SHP77 (cell line): Measurements from ENCODE around the gene NCAN.

Experiments
- DNase-seq, 2 experiments: peaks; one replicate each; lab custom pipeline; 2025; lab: John Stamatoyannopoulos, UW

The NCAN gene

DNA sequence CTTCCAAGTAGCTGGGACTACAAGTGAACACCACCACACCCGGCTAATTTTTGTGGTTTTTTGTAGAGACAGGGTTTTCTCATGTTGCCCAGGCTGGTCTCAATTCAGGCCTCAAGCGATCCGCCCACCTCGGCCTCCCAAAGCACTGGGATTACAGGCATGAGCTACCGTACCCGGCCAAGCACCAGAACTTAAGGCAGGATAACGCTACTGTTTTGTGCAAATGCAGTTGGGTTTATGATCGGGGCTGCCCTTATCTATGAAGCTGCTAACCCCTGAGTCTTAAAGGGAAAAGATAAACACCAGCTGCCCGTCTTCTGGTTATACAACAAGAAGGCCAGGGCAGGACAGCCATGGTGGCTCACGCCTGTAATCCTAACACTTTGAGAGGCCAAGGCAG, 73.9 kb downstream of the NCAN start:
- DNase-seq: no peak

DNA sequence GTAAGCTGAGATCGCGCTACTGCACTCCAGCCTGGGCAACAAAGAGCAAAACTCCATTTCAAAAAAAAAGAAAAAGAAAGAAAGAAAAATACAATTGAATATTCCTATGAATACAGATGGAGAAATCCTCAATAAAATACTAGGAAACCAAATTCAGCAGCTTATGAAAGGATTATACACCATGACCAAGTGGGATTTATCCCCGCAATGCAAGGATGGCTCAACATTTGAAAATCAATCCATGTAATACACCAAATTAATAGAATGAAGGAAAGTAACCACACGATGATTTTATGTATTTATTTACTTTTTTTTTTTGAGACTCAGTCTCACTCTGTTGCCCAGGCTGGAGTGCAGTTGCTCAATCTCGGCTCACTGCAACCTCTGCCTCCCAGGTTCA, 80.8 kb downstream of the NCAN start:
- DNase-seq: no peak

DNA sequence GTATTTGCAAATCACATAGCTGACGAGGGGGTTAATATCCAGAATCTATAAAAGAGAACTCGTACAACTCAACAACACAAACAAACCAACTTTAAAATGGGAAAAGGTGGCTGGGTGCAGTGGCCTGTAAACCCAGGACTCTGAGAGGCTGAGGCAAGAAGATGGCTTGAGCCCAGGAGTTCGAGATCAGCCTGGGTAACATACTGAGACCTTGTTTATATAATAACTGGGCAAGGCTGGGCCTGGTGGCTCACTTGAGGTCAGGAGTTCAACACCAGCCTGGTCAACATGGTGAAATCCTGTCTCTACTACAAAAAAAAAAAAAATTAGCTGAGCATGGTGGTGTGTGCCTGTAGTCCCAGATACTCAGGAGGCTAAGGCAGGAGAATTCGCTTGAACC, 83.2 kb downstream of the NCAN start:
- DNase-seq: no peak

DNA sequence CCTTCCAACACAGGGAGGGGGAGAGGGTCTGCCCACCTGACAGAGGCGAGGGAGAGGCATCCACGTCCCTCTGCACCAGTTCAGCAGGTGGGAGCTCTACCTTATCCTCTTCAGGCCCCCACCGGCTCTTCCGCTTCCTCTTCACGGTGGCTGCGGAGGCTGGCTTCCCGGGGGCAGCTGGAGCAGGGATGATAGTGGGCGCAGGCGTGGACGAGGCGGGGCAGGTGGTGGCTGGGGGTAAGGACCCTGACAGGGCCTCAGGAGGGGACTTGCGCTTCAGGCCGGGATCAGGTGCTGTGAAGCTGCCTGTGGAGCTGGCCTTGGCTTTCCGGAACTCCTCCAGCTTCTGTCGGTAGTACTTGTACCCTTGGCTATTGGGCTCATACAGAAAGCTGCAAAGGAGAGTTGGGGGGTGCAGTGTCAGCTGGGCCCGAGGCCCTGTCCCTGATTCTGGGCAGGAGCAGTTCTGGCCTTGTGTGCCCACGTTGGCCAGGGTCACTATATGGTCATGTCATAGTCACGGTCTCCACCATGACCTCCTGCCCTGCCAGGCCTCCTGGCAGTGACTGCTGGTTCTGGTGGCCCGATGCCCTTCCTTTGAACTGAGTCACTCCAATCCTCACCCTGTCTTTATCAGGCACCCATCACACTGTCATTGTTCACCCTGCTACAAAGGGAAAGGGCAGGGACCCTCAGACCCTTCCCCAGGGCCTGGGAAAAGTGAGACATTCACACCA, 85.4 kb downstream of the NCAN start:
- DNase-seq: no peak

DNA sequence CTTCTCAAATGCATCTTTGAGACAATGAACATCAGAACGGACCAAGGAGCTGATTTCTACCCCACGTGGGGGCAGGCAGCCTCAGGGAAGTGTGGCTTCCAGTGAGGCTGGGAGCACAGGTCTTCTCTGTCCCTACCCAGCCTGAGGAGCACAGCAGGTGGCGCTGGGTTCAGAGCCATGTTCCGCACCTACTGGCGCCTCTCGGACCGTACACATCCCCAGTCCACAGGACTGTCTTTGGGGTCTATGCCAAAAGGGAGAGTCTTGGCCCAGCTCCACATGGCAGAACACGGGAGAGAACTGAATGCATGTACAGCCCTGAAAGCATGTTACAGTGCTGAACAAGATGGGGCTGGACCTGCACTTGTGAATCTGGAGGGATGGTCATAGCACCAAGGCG, 86.0 kb downstream of the NCAN start:
- DNase-seq: no peak

DNA sequence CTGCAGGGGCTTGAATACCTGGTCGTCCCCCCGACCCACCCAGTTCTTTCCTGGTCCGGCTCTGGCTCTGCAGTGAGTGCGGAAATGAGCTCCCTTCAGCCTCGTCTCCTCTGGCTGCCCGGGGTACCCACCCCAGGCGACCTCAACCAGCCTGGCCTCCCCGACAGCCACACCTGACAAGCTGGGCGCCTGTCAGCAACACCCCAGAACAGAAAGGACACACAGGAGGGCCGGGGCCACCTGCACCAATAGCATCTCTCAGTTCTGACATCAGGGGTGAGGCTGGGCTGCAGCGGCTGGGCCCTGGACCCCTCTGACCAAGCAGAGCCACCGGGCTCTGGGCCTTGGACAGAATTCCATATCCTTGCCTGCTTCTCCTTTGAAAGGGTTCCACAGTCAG, 88.9 kb downstream of the NCAN start:
- DNase-seq: no peak
